Naive thymus-derived CD4-positive, alpha-beta T cell (primary cell): ENCODE results near the gene PPP1R12C. TPM values are rescaled to one million over a fixed set of nuclear protein-coding genes. Genes with fewer than 3 reads are reported as not detected.

Experiments used
- ATAC-seq: fragments of 150-1000 bp; cut with Tn5 transposase; 2 replicates; pipeline ENCODE4 v1.10.0; 2021; ENCODE audit warnings: mild to moderate bottlenecking, moderate library complexity
- CTCF ChIA-PET: fragments of 350-600 bp; sonication (Branson Sonifier 250); formaldehyde crosslinking; loops from one replicate; lab custom pipeline; 2021; ENCODE audit warnings: antibody characterized with exemption; lab: Charles Lee
- POLR2A ChIA-PET: fragments of 350-600 bp; sonication (Branson Sonifier 250); formaldehyde crosslinking; loops from one replicate; lab custom pipeline; 2021; ENCODE audit warnings: antibody characterized with exemption, inconsistent platforms; lab: Charles Lee
- DNase-seq, 9 donors: peaks; one replicate each; pipeline versions ENCODE4 v3.0.0 to v3.0.0-alpha.2; 2020 to 2022; ENCODE audit warnings: mixed read lengths in 1 of 9
- H3K27ac ChIP-seq: one replicate; pipeline ENCODE4 v1.7.0; 2013; ENCODE audit warnings: mild to moderate bottlenecking, low read depth, low read length, moderate library complexity
- H3K27me3 ChIP-seq, 2 donors: one replicate each; pipeline ENCODE4 v1.7.0; 2013; ENCODE audit warnings: low read length in 2 of 2, mild to moderate bottlenecking in 2 of 2, moderate library complexity in 2 of 2; ENCODE audit not compliant: control insufficient read depth in 2 of 2, insufficient read depth in 2 of 2
- H3K36me3 ChIP-seq, 3 experiments: 1 replicate in 2 of 3; 2 replicates in 1 of 3; pipeline ENCODE4 v1.7.0; 2013; ENCODE audit warnings: low read length in 3 of 3, mild to moderate bottlenecking in 3 of 3, moderate library complexity in 1 of 3; ENCODE audit not compliant: insufficient read depth in 3 of 3, control insufficient read depth in 2 of 3
- H3K4me1 ChIP-seq, 2 donors: one replicate each; pipeline ENCODE4 v1.7.0; 2013; ENCODE audit warnings: low read length in 2 of 2, mild to moderate bottlenecking in 2 of 2, moderate library complexity in 1 of 2; ENCODE audit not compliant: control insufficient read depth in 2 of 2, insufficient read depth in 2 of 2
- H3K4me3 ChIP-seq: 2 replicates; pipeline ENCODE4 v1.7.0; 2013; ENCODE audit warnings: mild to moderate bottlenecking, low read length
- H3K9me3 ChIP-seq, 3 experiments: 1 replicate in 2 of 3; 2 replicates in 1 of 3; pipeline ENCODE4 v1.7.0; 2013; ENCODE audit warnings: low read length in 3 of 3; ENCODE audit not compliant: control insufficient read depth in 2 of 3
- H3K27ac Mint-ChIP-seq, 9 donors: one replicate each; pipeline ENCODE4 v1.8.0; 2020 to 2022; ENCODE audit warnings: mixed read lengths in 9 of 9, mild to moderate bottlenecking in 8 of 9, moderate library complexity in 5 of 9, inconsistent platforms in 2 of 9
- H3K27me3 Mint-ChIP-seq, 5 donors: one replicate each; pipeline ENCODE4 v1.8.0; 2021 to 2022; ENCODE audit warnings: mixed read lengths in 5 of 5, mild to moderate bottlenecking in 1 of 5
- H3K36me3 Mint-ChIP-seq, 5 donors: one replicate each; pipeline ENCODE4 v1.8.0; 2020 to 2022; ENCODE audit warnings: mixed read lengths in 5 of 5, mild to moderate bottlenecking in 3 of 5, inconsistent platforms in 1 of 5
- H3K4me1 Mint-ChIP-seq, 7 donors: one replicate each; pipeline ENCODE4 v1.8.0; 2020 to 2022; ENCODE audit warnings: mixed read lengths in 7 of 7, mild to moderate bottlenecking in 3 of 7, inconsistent platforms in 1 of 7
- H3K4me3 Mint-ChIP-seq, 10 donors: one replicate each; pipeline ENCODE4 v1.8.0; 2020 to 2022; ENCODE audit warnings: mild to moderate bottlenecking in 10 of 10, mixed read lengths in 10 of 10, moderate library complexity in 6 of 10, inconsistent platforms in 2 of 10
- H3K9me3 Mint-ChIP-seq, 11 donors: one replicate each; pipeline ENCODE4 v1.8.0; 2020 to 2022; ENCODE audit warnings: mixed read lengths in 11 of 11, mild to moderate bottlenecking in 4 of 11, inconsistent platforms in 1 of 11, moderate library complexity in 1 of 11
- intact Hi-C, 2 donors: fragments of 100-400 bp; cut with micrococcal nuclease; formaldehyde crosslinking; loops; one replicate each; pipeline ENCODE4 v1.15.1; 2023
- polyA plus RNA-seq, 2 donors: library from polyadenylated mRNA; unstranded; fragments of 300-500 nt; fragmentation: Illumina TruSeq; gene quantifications; one replicate each; pipeline ENCODE4 v1.2.3, GENCODE V29; 2021
- total RNA-seq, 6 experiments: library from RNA in 5 of 6; stranded (reverse) in 5 of 6; gene quantifications; 1 replicate in 5 of 6; 2 replicates in 1 of 6; pipeline ENCODE4 v1.2.3 and lab custom pipeline; 2021 to 2026

The PPP1R12C gene
- total and polyA plus RNA-seq, 7 experiments from 2014 or later = 3.8 to 180 (median 142) TPM

- no peaks in the 10 kb centered on the region for H3K9me3 ChIP-seq
- no peaks in the 10 kb centered on the region for H3K27me3 Mint-ChIP-seq
- H3K27me3 ChIP-seq = no peaks in the 10 kb centered on the region
- no peak overlapping the region for H3K4me3 ChIP-seq
- H3K36me3 Mint-ChIP-seq = peaks cover 0 to 12% (median 5%) of the 10 kb centered on the region in 5 donors
- ChIA-PET CTCF (no interaction called here), POLR2A (no interaction called here)
- H3K36me3 ChIP-seq = peaks cover 0 to 38% (median 0%) of the 10 kb centered on the region in 3 experiments
- ATAC-seq (no peak), DNase-seq (no peak)
- H3K27ac Mint-ChIP-seq = peak overlapping the region in 1 of 9 donors; percentile 19
- H3K4me3 Mint-ChIP-seq = peak overlapping the region in 1 of 10 donors; percentile 48
- intact Hi-C loops = loop anchor here in 1 of 2 donors (10.0 kb wide), 1 partner anchor 999 kb away; the partner anchor contains the start of genes PRPF31 and TFPT
- H3K4me1 Mint-ChIP-seq = peaks cover 14 to 40% (median 30%) of the 10 kb centered on the region in 7 donors
- H3K9me3 Mint-ChIP-seq = peaks cover 0 to 2% (median 0%) of the 10 kb centered on the region in 11 donors
- H3K27ac ChIP-seq = no peak overlapping the region
- H3K4me1 ChIP-seq = peaks cover 12 to 15% of the 10 kb centered on the region in 2 donors
These were observed 3.8 kb downstream of the PPP1R12C start for GRCh38 chr19:55113570-55114039.

- no peaks in the 10 kb centered on the region for H3K27me3 Mint-ChIP-seq
- peaks cover 14 to 35% (median 26%) of the 10 kb centered on the region in 7 donors for H3K4me1 Mint-ChIP-seq
- ChIA-PET POLR2A (no interaction called here), CTCF (no interaction called here)
- intact Hi-C loops = loop anchor here in 1 of 2 donors (10.0 kb wide), 1 partner anchor 998 kb away; the partner anchor contains the start of genes PRPF31 and TFPT
- H3K4me3 ChIP-seq = no peak overlapping the region
- no peak overlapping the region for H3K27ac Mint-ChIP-seq
- no peaks in the 10 kb centered on the region for H3K27me3 ChIP-seq
- no peaks in the 10 kb centered on the region for H3K9me3 ChIP-seq
- ATAC-seq (no peak), DNase-seq (no peak)
- H3K4me3 Mint-ChIP-seq = peak overlapping the region in 1 of 10 donors; percentile 31
- H3K36me3 ChIP-seq = peaks cover 0 to 38% (median 0%) of the 10 kb centered on the region in 3 experiments
- H3K27ac ChIP-seq = no peak overlapping the region
- peaks cover 0 to 2% (median 0%) of the 10 kb centered on the region in 11 donors for H3K9me3 Mint-ChIP-seq
- H3K4me1 ChIP-seq = peaks cover 7 to 11% of the 10 kb centered on the region in 2 donors
- peaks cover 0 to 15% (median 9%) of the 10 kb centered on the region in 5 donors for H3K36me3 Mint-ChIP-seq
These were observed 4.5 kb downstream of the PPP1R12C start for GRCh38 chr19:55112777-55113569.

GRCh38 chr19:55112246-55112776 lies 5.1 kb downstream of the PPP1R12C start:
- Mint-ChIP-seq H3K36me3 (peaks cover 0 to 18% (median 9%) of the 10 kb centered on the region in 5 donors), H3K9me3 (peaks cover 0 to 2% (median 0%) of the 10 kb centered on the region in 11 donors), H3K27me3 (no peaks in the 10 kb centered on the region), H3K4me1 (peaks cover 14 to 30% (median 21%) of the 10 kb centered on the region in 7 donors), H3K27ac (no peak overlapping the region), H3K4me3 (no peak overlapping the region)
- no peak overlapping the region for H3K4me3 ChIP-seq
- ChIA-PET POLR2A (no interaction called here), CTCF (no interaction called here)
- no peaks in the 10 kb centered on the region for H3K27me3 ChIP-seq
- no peak overlapping the region for H3K27ac ChIP-seq
- ATAC-seq (no peak), DNase-seq (no peak)
- intact Hi-C loops = loop anchor here in 1 of 2 donors (10.0 kb wide), 1 partner anchor 998 kb away; the partner anchor contains the start of genes PRPF31 and TFPT
- peaks cover 7 to 11% of the 10 kb centered on the region in 2 donors for H3K4me1 ChIP-seq
- H3K9me3 ChIP-seq = no peaks in the 10 kb centered on the region
- peaks cover 0 to 38% (median 0%) of the 10 kb centered on the region in 3 experiments for H3K36me3 ChIP-seq

GRCh38 chr19:55111238-55111831 lies 6.1 kb downstream of the PPP1R12C start:
- POLR2A ChIA-PET = no interaction called here
- no peak overlapping the region for H3K27ac ChIP-seq
- H3K36me3 Mint-ChIP-seq = peaks cover 0 to 21% (median 9%) of the 10 kb centered on the region in 5 donors

GRCh38 chr19:55109527-55110291 lies 7.7 kb downstream of the PPP1R12C start:
- intact Hi-C loops = loop anchor here in 1 of 2 donors (10.0 kb wide), 1 partner anchor 995 kb away; the partner anchor contains the start of genes PRPF31 and TFPT

More at GRCh38 chr19:55111238-55111831, 6.1 kb downstream of the PPP1R12C start:
- intact Hi-C loops = loop anchor here in 1 of 2 donors (10.0 kb wide), 1 partner anchor 997 kb away; the partner anchor contains the start of genes PRPF31 and TFPT
- Mint-ChIP-seq H3K27ac (peak overlapping the region in 1 of 9 donors; percentile 26), H3K27me3 (no peaks in the 10 kb centered on the region), H3K9me3 (peaks cover 0 to 2% (median 0%) of the 10 kb centered on the region in 11 donors), H3K4me1 (peaks cover 15 to 25% (median 17%) of the 10 kb centered on the region in 7 donors), H3K4me3 (no peak overlapping the region)
- no peaks in the 10 kb centered on the region for H3K27me3 ChIP-seq
- CTCF ChIA-PET = no interaction called here
- ATAC-seq = no peak
- H3K4me3 ChIP-seq = no peak overlapping the region
- no peaks in the 10 kb centered on the region for H3K9me3 ChIP-seq
- peaks cover 0 to 39% (median 0%) of the 10 kb centered on the region in 3 experiments for H3K36me3 ChIP-seq
- peaks cover 7 to 11% of the 10 kb centered on the region in 2 donors for H3K4me1 ChIP-seq
- no peak for DNase-seq

More at GRCh38 chr19:55109527-55110291, 7.7 kb downstream of the PPP1R12C start:
- peaks cover 0 to 45% (median 0%) of the 10 kb centered on the region in 3 experiments for H3K36me3 ChIP-seq
- H3K4me3 ChIP-seq = no peak overlapping the region
- peaks cover 0 to 9% (median 3%) of the 10 kb centered on the region in 7 donors for H3K4me1 Mint-ChIP-seq
- POLR2A ChIA-PET = no interaction called here
- ATAC-seq (no peak), DNase-seq (no peak)
- H3K36me3 Mint-ChIP-seq = peaks cover 0 to 25% (median 13%) of the 10 kb centered on the region in 5 donors
- H3K27ac ChIP-seq = no peak overlapping the region
- H3K4me3 Mint-ChIP-seq = no peak overlapping the region
- peaks cover 0 to 2% (median 0%) of the 10 kb centered on the region in 11 donors for H3K9me3 Mint-ChIP-seq
- CTCF ChIA-PET = no interaction called here
- no peak overlapping the region for H3K27ac Mint-ChIP-seq
- H3K4me1 ChIP-seq = no peaks in the 10 kb centered on the region
- H3K27me3 Mint-ChIP-seq = no peaks in the 10 kb centered on the region
- H3K9me3 ChIP-seq = no peaks in the 10 kb centered on the region
- no peaks in the 10 kb centered on the region for H3K27me3 ChIP-seq
